Body of pancreas (tissue), 4 donors: ENCODE data around the gene NTPCR.

ENCODE experiments used
- CTCF ChIP-seq, 7 experiments: fragments of 450-650 bp in 4 of 7; fragments of 200-600 bp in 3 of 7; sonication (generic) in 3 of 7; IDR thresholded peaks; one replicate each; pipeline ENCODE4 v1.5.1; 2016 to 2019; ENCODE audit warnings: antibody characterized with exemption in 7 of 7
- POLR2A ChIP-seq, 3 donors: fragments of 450-650 bp; IDR thresholded peaks; one replicate each; pipeline ENCODE4 v1.6.1; 2016; ENCODE audit warnings: antibody characterized with exemption in 3 of 3, mild to moderate bottlenecking in 2 of 3

DNA sequence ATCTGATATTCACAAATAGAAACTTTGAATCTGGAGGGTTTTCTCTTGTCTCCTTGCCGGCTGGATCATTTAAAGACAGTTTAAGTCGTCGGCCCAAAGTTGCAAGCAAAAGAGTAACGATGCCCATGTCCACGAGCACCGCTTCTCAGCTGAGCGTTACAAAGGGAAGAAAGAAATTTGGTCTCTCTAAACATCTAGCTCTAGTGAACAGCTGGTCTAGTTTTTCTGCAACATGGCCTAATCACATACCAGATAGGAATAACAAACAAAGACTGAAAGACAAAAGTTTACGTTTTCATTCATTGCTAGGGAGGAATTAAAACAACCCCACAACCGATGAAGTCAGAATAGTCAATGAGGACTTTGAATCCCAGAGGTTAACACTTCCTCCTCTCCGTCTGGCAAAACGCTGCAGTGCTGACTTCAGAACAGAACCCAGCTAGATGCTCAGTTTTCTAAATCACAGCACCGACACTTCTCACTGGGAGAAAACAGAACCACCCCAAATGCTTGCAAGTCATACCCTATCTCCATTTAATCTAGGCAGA lies 69.4 kb downstream of the NTPCR start:
- TF ChIP-seq CTCF (IDR thresholded peaks at IDR 0.05) (no peak), POLR2A (IDR thresholded peaks at IDR 0.05) (no peak)
